ENCODE measurements around the gene CPLANE2. TPM values are rescaled to one million over a fixed set of nuclear protein-coding genes. Genes with fewer than 3 reads are reported as not detected.

The CPLANE2 gene
- total RNA-seq, 2 experiments from 2014 or later = 11.6 to 15.4 TPM

GRCh38 chr1:16281765-16282164 is 44.8 kb upstream of the CPLANE2 start:
- no peaks in the 10 kb centered on the region for H3K9me2 ChIP-seq (ENCODE audit: insufficient read depth, low read length)
- no peaks in the 10 kb centered on the region for H3K9me3 ChIP-seq (ENCODE audit: low read length)
- peaks cover 13% of the 10 kb centered on the region for H3K36me3 ChIP-seq (ENCODE audit: insufficient read depth, low read length)
- H3K27ac ChIP-seq (ENCODE audit: low read depth, low read length, poor library complexity, severe bottlenecking) = no peak overlapping the region
- TF ChIP-seq EZH2phosphoT487 (IDR thresholded peaks at IDR 0.05; ENCODE audit: borderline replicate concordance, low read depth, low read length) = no peak
- TF ChIP-seq, protein P1, sequence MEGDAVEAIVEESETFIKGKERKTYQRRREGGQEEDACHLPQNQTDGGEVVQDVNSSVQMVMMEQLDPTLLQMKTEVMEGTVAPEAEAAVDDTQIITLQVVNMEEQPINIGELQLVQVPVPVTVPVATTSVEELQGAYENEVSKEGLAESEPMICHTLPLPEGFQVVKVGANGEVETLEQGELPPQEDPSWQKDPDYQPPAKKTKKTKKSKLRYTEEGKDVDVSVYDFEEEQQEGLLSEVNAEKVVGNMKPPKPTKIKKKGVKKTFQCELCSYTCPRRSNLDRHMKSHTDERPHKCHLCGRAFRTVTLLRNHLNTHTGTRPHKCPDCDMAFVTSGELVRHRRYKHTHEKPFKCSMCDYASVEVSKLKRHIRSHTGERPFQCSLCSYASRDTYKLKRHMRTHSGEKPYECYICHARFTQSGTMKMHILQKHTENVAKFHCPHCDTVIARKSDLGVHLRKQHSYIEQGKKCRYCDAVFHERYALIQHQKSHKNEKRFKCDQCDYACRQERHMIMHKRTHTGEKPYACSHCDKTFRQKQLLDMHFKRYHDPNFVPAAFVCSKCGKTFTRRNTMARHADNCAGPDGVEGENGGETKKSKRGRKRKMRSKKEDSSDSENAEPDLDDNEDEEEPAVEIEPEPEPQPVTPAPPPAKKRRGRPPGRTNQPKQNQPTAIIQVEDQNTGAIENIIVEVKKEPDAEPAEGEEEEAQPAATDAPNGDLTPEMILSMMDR (conservative IDR thresholded peaks at IDR 0.05; ENCODE audit: low read length) = no peak
- no TSS peak for BruUV-seq (replicated peaks)
- H4K20me1 ChIP-seq (ENCODE audit: insufficient read depth, low read length) = no peaks in the 10 kb centered on the region; the same call in 1 of the 2 replicates
- intact Hi-C loops (cut with micrococcal nuclease; ENCODE audit: unreplicated experiment) = no loop called here
- ChIA-PET POLR2A (interaction anchor here (1.1 kb wide), 1 partner anchor 11 kb away, joined by 4 read pairs; no protein-coding TSS in a partner anchor), CTCF (ENCODE audit: unreplicated experiment) (no interaction called here)
- H3K4me1 ChIP-seq (ENCODE audit: insufficient read depth, low read length, poor library complexity, severe bottlenecking) = no peaks in the 10 kb centered on the region
- H3K79me2 ChIP-seq (ENCODE audit: insufficient read depth, low read depth, low read length) = no peaks in the 10 kb centered on the region
- H3K4me3 ChIP-seq (ENCODE audit: low read depth, low read length, poor library complexity, severe bottlenecking) = no peak overlapping the region
- no peak overlapping the region for H2AFZ ChIP-seq (ENCODE audit: low read length)
- no peak overlapping the region for H3K4me2 ChIP-seq (ENCODE audit: low read length)
- DNase-seq (ENCODE audit: low spot score) = no peak

DNA sequence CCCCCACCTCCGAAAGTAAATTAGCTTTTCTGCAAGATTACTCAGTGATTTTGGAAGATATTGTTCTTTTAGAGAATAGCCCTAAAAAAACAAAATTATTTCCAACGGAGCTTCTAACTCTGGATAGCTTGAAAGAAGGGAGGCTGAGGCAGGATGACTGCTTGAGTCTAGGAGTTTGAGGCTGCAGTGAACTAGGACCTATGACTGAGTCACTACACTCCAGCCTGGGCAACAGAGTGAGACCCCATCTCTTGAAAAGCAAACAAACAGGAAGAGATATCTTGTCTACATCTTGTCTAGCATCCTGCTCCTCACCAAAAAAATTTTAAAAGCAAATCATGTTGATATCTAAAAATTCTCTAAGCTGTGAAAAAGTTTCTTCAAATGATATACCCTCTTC is 42.2 kb upstream of the CPLANE2 start:
- Histone ChIP-seq H3K4me3 (ENCODE audit: low read depth, low read length, poor library complexity, severe bottlenecking) (no peak overlapping the region), H3K9me2 (ENCODE audit: insufficient read depth, low read length) (no peaks in the 10 kb centered on the region), H3K27ac (ENCODE audit: low read depth, low read length, poor library complexity, severe bottlenecking) (no peak overlapping the region), H3K4me2 (ENCODE audit: low read length) (no peak overlapping the region), H3K4me1 (ENCODE audit: insufficient read depth, low read length, poor library complexity, severe bottlenecking) (no peaks in the 10 kb centered on the region), H3K9me3 (ENCODE audit: low read length) (no peaks in the 10 kb centered on the region), H3K79me2 (ENCODE audit: insufficient read depth, low read depth, low read length) (no peaks in the 10 kb centered on the region), H2AFZ (ENCODE audit: low read length) (no peak overlapping the region), H4K20me1 (ENCODE audit: insufficient read depth, low read length) (no peaks in the 10 kb centered on the region; the same call in 1 of the 2 replicates), H3K36me3 (ENCODE audit: insufficient read depth, low read length) (0 out of 2 replicates have a peak, but pooled peaks cover 5% of the 10 kb centered on the region)
- CTCF ChIA-PET (ENCODE audit: unreplicated experiment) = no interaction called here
- POLR2A ChIA-PET = interaction anchor here (0.5 to 1.4 kb wide), 3 partner anchors 11 to 22 kb away, joined by 3 to 4 read pairs (median 3); no protein-coding TSS in a partner anchor
- no peak for DNase-seq (ENCODE audit: low spot score)
- BruUV-seq (replicated peaks) = no TSS peak
- TF ChIP-seq EZH2phosphoT487 (IDR thresholded peaks at IDR 0.05; ENCODE audit: borderline replicate concordance, low read depth, low read length) = no peak
- TF ChIP-seq, protein P1 (conservative IDR thresholded peaks at IDR 0.05; ENCODE audit: low read length) = no peak
- intact Hi-C loops (cut with micrococcal nuclease; ENCODE audit: unreplicated experiment) = no loop called here

- H3K4me1 ChIP-seq (ENCODE audit: insufficient read depth, low read length, poor library complexity, severe bottlenecking) = no peaks in the 10 kb centered on the region
- no peak for DNase-seq (ENCODE audit: low spot score)
- H3K9me2 ChIP-seq (ENCODE audit: insufficient read depth, low read length) = no peaks in the 10 kb centered on the region
- H3K27ac ChIP-seq (ENCODE audit: low read depth, low read length, poor library complexity, severe bottlenecking) = no peak overlapping the region
- no peak overlapping the region for H3K4me3 ChIP-seq (ENCODE audit: low read depth, low read length, poor library complexity, severe bottlenecking)
- intact Hi-C loops (cut with micrococcal nuclease; ENCODE audit: unreplicated experiment) = no loop called here
- H4K20me1 ChIP-seq (ENCODE audit: insufficient read depth, low read length) = no peaks in the 10 kb centered on the region; the same call in 1 of the 2 replicates
- H3K36me3 ChIP-seq (ENCODE audit: insufficient read depth, low read length) = 0 out of 2 replicates have a peak, but pooled peaks cover 5% of the 10 kb centered on the region
- TF ChIP-seq, protein P1 (conservative IDR thresholded peaks at IDR 0.05; ENCODE audit: low read length) = no peak
- TF ChIP-seq EZH2phosphoT487 (IDR thresholded peaks at IDR 0.05; ENCODE audit: borderline replicate concordance, low read depth, low read length) = no peak
- H3K79me2 ChIP-seq (ENCODE audit: insufficient read depth, low read depth, low read length) = no peaks in the 10 kb centered on the region
- BruUV-seq (replicated peaks) = no TSS peak
- H2AFZ ChIP-seq (ENCODE audit: low read length) = no peak overlapping the region
- no peak overlapping the region for H3K4me2 ChIP-seq (ENCODE audit: low read length)
- POLR2A ChIA-PET = interaction anchor here (0.7 kb wide), 1 partner anchor 411 kb away, joined by 4 read pairs; no protein-coding TSS in a partner anchor
- no peaks in the 10 kb centered on the region for H3K9me3 ChIP-seq (ENCODE audit: low read length)
- CTCF ChIA-PET (ENCODE audit: unreplicated experiment) = no interaction called here
These were observed 39.5 kb upstream of the CPLANE2 start for GRCh38 chr1:16276302-16277030.

All from OCI-LY7 (cell line).